OCI-LY7 (cell line): ENCODE measurements around the gene SMIM44.

Experiments
- EZH2phosphoT487 ChIP-seq: fragments of 200-600 bp; sonication (generic); IDR thresholded peaks from 2 replicates; pipeline ENCODE4 v1.6.1; 2018; ENCODE audit warnings: low read depth, borderline replicate concordance, mild to moderate bottlenecking, mixed run types, antibody characterized with exemption, low read length, moderate library complexity, mixed read lengths
- TF ChIP-seq, protein P1 (sequence below): fragments of 200-600 bp; sonication (generic); conservative IDR thresholded peaks from 2 replicates; pipeline ENCODE4 v1.5.1; 2014; ENCODE audit warnings: mild to moderate bottlenecking, antibody characterized with exemption, low read length, moderate library complexity, mixed read lengths

DNA sequence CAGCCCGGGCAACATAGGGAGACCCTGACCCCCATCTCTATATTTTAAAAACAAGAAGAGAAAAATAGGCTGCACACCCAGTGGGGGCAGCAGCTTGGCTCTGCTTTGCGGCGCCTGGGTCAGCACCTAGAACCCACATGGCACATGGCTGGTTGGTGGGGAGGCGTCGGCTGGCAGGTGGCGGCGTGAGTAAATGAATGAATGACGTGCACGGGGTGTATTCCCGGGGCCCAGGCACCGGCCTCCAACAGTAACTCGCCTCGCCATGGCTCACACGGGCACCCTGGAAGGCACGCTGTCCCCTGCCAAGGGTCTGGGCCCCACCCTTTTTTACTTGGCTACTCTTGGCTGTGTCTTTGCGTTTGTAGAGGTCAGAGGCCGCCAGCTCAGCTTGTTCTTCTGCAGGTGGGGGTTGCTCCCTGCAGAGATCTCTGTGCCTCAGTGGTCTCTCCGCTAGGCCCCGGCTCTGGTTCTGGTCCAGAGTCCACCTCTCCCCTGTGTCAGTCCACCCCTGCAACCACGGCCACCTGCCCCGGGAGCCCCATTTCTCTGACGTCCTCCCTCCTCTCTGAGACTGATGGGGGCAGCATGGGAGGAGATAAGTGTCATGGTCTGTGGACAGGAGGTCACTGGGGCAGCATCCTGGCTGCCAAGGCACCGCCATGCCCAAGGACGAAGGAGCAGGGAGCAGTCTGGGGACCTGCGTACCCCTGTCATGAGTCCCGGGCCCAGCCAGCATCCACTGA, 28.4 kb upstream of the SMIM44 start:
- TF ChIP-seq, protein P1, sequence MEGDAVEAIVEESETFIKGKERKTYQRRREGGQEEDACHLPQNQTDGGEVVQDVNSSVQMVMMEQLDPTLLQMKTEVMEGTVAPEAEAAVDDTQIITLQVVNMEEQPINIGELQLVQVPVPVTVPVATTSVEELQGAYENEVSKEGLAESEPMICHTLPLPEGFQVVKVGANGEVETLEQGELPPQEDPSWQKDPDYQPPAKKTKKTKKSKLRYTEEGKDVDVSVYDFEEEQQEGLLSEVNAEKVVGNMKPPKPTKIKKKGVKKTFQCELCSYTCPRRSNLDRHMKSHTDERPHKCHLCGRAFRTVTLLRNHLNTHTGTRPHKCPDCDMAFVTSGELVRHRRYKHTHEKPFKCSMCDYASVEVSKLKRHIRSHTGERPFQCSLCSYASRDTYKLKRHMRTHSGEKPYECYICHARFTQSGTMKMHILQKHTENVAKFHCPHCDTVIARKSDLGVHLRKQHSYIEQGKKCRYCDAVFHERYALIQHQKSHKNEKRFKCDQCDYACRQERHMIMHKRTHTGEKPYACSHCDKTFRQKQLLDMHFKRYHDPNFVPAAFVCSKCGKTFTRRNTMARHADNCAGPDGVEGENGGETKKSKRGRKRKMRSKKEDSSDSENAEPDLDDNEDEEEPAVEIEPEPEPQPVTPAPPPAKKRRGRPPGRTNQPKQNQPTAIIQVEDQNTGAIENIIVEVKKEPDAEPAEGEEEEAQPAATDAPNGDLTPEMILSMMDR = no peak
- no peak for TF ChIP-seq EZH2phosphoT487
